Measurements from ENCODE around the gene SUSD3. TPM values are rescaled to one million over a fixed set of nuclear protein-coding genes. Genes with fewer than 3 reads are reported as not detected.

SUSD3 gene
- total RNA-seq, 4 donors from 2014 or later = 2.8 to 6.4 (median 5.1) TPM

DNA sequence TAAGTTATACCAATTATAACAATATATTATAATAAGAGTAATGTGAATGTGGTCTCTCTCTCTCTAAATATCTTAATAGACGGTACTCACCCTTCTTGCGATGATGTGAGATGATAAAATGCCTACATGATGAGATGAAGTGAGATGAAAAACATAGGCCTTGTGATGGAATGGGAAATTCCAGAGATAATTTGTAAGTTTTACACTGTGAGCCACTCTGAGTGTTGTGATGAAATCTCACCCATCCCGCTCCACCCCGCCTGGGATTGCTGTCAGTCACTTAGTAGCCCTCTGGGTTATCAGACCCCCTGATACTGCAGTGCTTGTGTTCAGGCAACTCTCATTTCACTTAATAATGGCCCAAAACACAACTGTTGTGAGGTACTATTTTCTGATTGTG is 10.5 kb downstream of the SUSD3 start:
- H3K9me3 ChIP-seq = no peaks in the 10 kb centered on the region
- WGBS = 94% methylated on average over 4 of the region's 4 CpGs
- no peak overlapping the region for H3K27ac ChIP-seq
- no peak for DNase-seq (ENCODE audit: low spot score in 2 of 2)
- no peaks in the 10 kb centered on the region for H3K36me3 ChIP-seq
- TF ChIP-seq EP300 (IDR thresholded peaks at IDR 0.05) = no peak
- TF ChIP-seq POLR2AphosphoS5 (IDR thresholded peaks at IDR 0.05) = no peak
- TF ChIP-seq POLR2A (IDR thresholded peaks at IDR 0.05) = no peak
- TF ChIP-seq, protein P1, sequence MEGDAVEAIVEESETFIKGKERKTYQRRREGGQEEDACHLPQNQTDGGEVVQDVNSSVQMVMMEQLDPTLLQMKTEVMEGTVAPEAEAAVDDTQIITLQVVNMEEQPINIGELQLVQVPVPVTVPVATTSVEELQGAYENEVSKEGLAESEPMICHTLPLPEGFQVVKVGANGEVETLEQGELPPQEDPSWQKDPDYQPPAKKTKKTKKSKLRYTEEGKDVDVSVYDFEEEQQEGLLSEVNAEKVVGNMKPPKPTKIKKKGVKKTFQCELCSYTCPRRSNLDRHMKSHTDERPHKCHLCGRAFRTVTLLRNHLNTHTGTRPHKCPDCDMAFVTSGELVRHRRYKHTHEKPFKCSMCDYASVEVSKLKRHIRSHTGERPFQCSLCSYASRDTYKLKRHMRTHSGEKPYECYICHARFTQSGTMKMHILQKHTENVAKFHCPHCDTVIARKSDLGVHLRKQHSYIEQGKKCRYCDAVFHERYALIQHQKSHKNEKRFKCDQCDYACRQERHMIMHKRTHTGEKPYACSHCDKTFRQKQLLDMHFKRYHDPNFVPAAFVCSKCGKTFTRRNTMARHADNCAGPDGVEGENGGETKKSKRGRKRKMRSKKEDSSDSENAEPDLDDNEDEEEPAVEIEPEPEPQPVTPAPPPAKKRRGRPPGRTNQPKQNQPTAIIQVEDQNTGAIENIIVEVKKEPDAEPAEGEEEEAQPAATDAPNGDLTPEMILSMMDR (IDR thresholded peaks at IDR 0.05) = no peak
- no peaks in the 10 kb centered on the region for H3K27me3 ChIP-seq
- H3K4me3 ChIP-seq = no peak overlapping the region
- peaks cover 5% of the 10 kb centered on the region for H3K4me1 ChIP-seq

GRCh38 chr9:93071464-93071863 is 13.0 kb downstream of the SUSD3 start:
- no peak for TF ChIP-seq EP300 (IDR thresholded peaks at IDR 0.05)
- no peak for TF ChIP-seq POLR2A (IDR thresholded peaks at IDR 0.05)
- TF ChIP-seq, protein P1 (IDR thresholded peaks at IDR 0.05) = no peak
- TF ChIP-seq POLR2AphosphoS5 (IDR thresholded peaks at IDR 0.05) = no peak
- 59% methylated on average over 7 of the region's 7 CpGs for WGBS
- H3K27me3 ChIP-seq = no peaks in the 10 kb centered on the region
- no peaks in the 10 kb centered on the region for H3K4me1 ChIP-seq
- no peaks in the 10 kb centered on the region for H3K9me3 ChIP-seq
- DNase-seq (ENCODE audit: low spot score in 2 of 2) = no peak
- H3K27ac ChIP-seq = no peak overlapping the region
- H3K4me3 ChIP-seq = no peak overlapping the region
- H3K36me3 ChIP-seq = no peaks in the 10 kb centered on the region

GRCh38 chr9:93072383-93072795 is 13.9 kb downstream of the SUSD3 start:
- Histone ChIP-seq H3K4me3 (no peak overlapping the region), H3K36me3 (no peaks in the 10 kb centered on the region), H3K27me3 (no peaks in the 10 kb centered on the region), H3K9me3 (no peaks in the 10 kb centered on the region), H3K4me1 (no peaks in the 10 kb centered on the region), H3K27ac (no peak overlapping the region)
- WGBS = 24% methylated on average over 3 of the region's 5 CpGs
- no peak for DNase-seq (ENCODE audit: low spot score in 2 of 2)
- TF ChIP-seq, protein P1 (IDR thresholded peaks at IDR 0.05) = no peak
- no peak for TF ChIP-seq POLR2AphosphoS5 (IDR thresholded peaks at IDR 0.05)
- TF ChIP-seq EP300 (IDR thresholded peaks at IDR 0.05) = no peak
- no peak for TF ChIP-seq POLR2A (IDR thresholded peaks at IDR 0.05)

- no peaks in the 10 kb centered on the region for H3K9me3 ChIP-seq
- no peaks in the 10 kb centered on the region for H3K4me1 ChIP-seq
- 91% methylated on average over 11 of the region's 12 CpGs for WGBS
- no peaks in the 10 kb centered on the region for H3K36me3 ChIP-seq
- no peak overlapping the region for H3K27ac ChIP-seq
- TF ChIP-seq POLR2A (IDR thresholded peaks at IDR 0.05) = no peak
- TF ChIP-seq EP300 (IDR thresholded peaks at IDR 0.05) = no peak
- TF ChIP-seq, protein P1 (IDR thresholded peaks at IDR 0.05) = no peak
- TF ChIP-seq POLR2AphosphoS5 (IDR thresholded peaks at IDR 0.05) = no peak
- DNase-seq (ENCODE audit: low spot score in 2 of 2) = no peak
- no peak overlapping the region for H3K4me3 ChIP-seq
- H3K27me3 ChIP-seq = no peaks in the 10 kb centered on the region
These were observed 17.7 kb downstream of the SUSD3 start for GRCh38 chr9:93076101-93076791.

GRCh38 chr9:93076792-93077128 is 18.3 kb downstream of the SUSD3 start:
- H3K36me3 ChIP-seq = no peaks in the 10 kb centered on the region
- no peaks in the 10 kb centered on the region for H3K27me3 ChIP-seq
- 89% methylated on average over 2 of the region's 2 CpGs for WGBS
- H3K4me1 ChIP-seq = no peaks in the 10 kb centered on the region
- H3K9me3 ChIP-seq = no peaks in the 10 kb centered on the region
- no peak overlapping the region for H3K4me3 ChIP-seq
- no peak for TF ChIP-seq POLR2AphosphoS5 (IDR thresholded peaks at IDR 0.05)
- TF ChIP-seq EP300 (IDR thresholded peaks at IDR 0.05) = no peak
- TF ChIP-seq, protein P1 (IDR thresholded peaks at IDR 0.05) = no peak
- TF ChIP-seq POLR2A (IDR thresholded peaks at IDR 0.05) = no peak
- H3K27ac ChIP-seq = no peak overlapping the region
- no peak for DNase-seq (ENCODE audit: low spot score in 2 of 2)
